Measurements from ENCODE around the gene WDR82.

Gene WDR82

GRCh38 chr3:52256622-52257021 lies 21.8 kb downstream of the WDR82 start:
- no peak for TF ChIP-seq CTCF (IDR thresholded peaks at IDR 0.05; ENCODE audit: borderline replicate concordance, control extremely low read depth, extremely low read depth, insufficient read depth, missing control alignments)
- in situ Hi-C loops (cut with MboI; ENCODE audit: low sequenced_read_pairs, unreplicated experiment), result no loop called here

GRCh38 chr3:52256159-52256558 lies 22.3 kb downstream of the WDR82 start:
- in situ Hi-C loops (cut with MboI; ENCODE audit: low sequenced_read_pairs, unreplicated experiment), result no loop called here
- no peak for DNase-seq (ENCODE audit: low spot score)
- TF ChIP-seq CTCF (IDR thresholded peaks at IDR 0.05; ENCODE audit: borderline replicate concordance, control extremely low read depth, extremely low read depth, insufficient read depth, missing control alignments), result no peak

More at GRCh38 chr3:52256622-52257021, 21.8 kb downstream of the WDR82 start:
- no peak for DNase-seq (ENCODE audit: low spot score)

- in situ Hi-C loops (cut with MboI; ENCODE audit: low sequenced_read_pairs, unreplicated experiment), result no loop called here
- TF ChIP-seq CTCF (IDR thresholded peaks at IDR 0.05; ENCODE audit: borderline replicate concordance, control extremely low read depth, extremely low read depth, insufficient read depth, missing control alignments), result no peak
- no peak for DNase-seq (ENCODE audit: low spot score)
These were observed 23.8 kb downstream of the WDR82 start for GRCh38 chr3:52254608-52255007.

GRCh38 chr3:52253314-52254304 lies 24.8 kb downstream of the WDR82 start:
- in situ Hi-C loops (cut with MboI; ENCODE audit: low sequenced_read_pairs, unreplicated experiment), result no loop called here
- peak; percentile 89 for DNase-seq (ENCODE audit: low spot score)
- no peak for TF ChIP-seq CTCF (IDR thresholded peaks at IDR 0.05; ENCODE audit: borderline replicate concordance, control extremely low read depth, extremely low read depth, insufficient read depth, missing control alignments)

- TF ChIP-seq CTCF (IDR thresholded peaks at IDR 0.05; ENCODE audit: borderline replicate concordance, control extremely low read depth, extremely low read depth, insufficient read depth, missing control alignments), result no peak
- in situ Hi-C loops (cut with MboI; ENCODE audit: low sequenced_read_pairs, unreplicated experiment), result no loop called here
- no peak for DNase-seq (ENCODE audit: low spot score)
These were observed 28.3 kb downstream of the WDR82 start for GRCh38 chr3:52250122-52250521.

- TF ChIP-seq CTCF (IDR thresholded peaks at IDR 0.05; ENCODE audit: borderline replicate concordance, control extremely low read depth, extremely low read depth, insufficient read depth, missing control alignments), result no peak
- no peak for DNase-seq (ENCODE audit: low spot score)
- in situ Hi-C loops (cut with MboI; ENCODE audit: low sequenced_read_pairs, unreplicated experiment), result no loop called here
These were observed 28.8 kb downstream of the WDR82 start for GRCh38 chr3:52249683-52250082.
